ENCODE measurements around the gene ADI1.

DNA sequence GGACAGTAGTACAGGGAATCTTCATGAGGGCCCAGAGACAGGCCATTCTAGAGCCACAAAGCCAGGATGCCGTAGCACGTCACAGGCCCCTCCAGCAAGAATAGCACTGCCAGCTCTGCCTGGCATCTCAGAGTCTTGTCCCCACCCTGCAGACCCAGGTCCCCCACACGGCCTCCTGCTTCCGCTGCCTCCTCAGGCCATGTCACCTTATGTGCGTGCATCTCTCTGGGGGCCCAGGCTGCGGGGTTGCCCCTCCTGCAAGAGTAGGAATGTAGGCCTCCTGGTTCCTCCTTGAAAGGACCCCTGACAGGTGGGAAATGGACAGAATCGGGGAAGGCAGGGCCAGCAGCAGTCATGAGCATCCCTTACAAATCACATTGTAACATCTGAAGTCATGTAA, 49.8 kb downstream of the ADI1 start:
- TF ChIP-seq, protein P1, sequence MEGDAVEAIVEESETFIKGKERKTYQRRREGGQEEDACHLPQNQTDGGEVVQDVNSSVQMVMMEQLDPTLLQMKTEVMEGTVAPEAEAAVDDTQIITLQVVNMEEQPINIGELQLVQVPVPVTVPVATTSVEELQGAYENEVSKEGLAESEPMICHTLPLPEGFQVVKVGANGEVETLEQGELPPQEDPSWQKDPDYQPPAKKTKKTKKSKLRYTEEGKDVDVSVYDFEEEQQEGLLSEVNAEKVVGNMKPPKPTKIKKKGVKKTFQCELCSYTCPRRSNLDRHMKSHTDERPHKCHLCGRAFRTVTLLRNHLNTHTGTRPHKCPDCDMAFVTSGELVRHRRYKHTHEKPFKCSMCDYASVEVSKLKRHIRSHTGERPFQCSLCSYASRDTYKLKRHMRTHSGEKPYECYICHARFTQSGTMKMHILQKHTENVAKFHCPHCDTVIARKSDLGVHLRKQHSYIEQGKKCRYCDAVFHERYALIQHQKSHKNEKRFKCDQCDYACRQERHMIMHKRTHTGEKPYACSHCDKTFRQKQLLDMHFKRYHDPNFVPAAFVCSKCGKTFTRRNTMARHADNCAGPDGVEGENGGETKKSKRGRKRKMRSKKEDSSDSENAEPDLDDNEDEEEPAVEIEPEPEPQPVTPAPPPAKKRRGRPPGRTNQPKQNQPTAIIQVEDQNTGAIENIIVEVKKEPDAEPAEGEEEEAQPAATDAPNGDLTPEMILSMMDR (IDR thresholded peaks at IDR 0.05): no peak
- TF ChIP-seq EP300 (IDR thresholded peaks at IDR 0.05; ENCODE audit: borderline replicate concordance in 1 of 2, low read depth in 1 of 2, low read length in 1 of 2): no peak
- no peak for TF ChIP-seq POLR2AphosphoS5 (IDR thresholded peaks at IDR 0.05; ENCODE audit: low read depth, low read length)
- TF ChIP-seq TAF1 (IDR thresholded peaks at IDR 0.05; ENCODE audit: borderline replicate concordance, low read depth, low read length): no peak
- TF ChIP-seq, protein P2, sequence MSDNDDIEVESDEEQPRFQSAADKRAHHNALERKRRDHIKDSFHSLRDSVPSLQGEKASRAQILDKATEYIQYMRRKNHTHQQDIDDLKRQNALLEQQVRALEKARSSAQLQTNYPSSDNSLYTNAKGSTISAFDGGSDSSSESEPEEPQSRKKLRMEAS (IDR thresholded peaks at IDR 0.05; ENCODE audit: low read depth): no peak
- no peak for TF ChIP-seq FOXM1 (IDR thresholded peaks at IDR 0.05; ENCODE audit: low read depth)
- TF ChIP-seq EZH2phosphoT487 (IDR thresholded peaks at IDR 0.05; ENCODE audit: borderline replicate concordance, low read depth): no peak
- no peak for TF ChIP-seq NFIC (IDR thresholded peaks at IDR 0.05; ENCODE audit: borderline replicate concordance)
- TF ChIP-seq TCF12 (IDR thresholded peaks at IDR 0.05): no peak

Measured in SK-N-SH (cell line).